ENCODE measurements around the gene SEZ6L2.
"Not testable (repeated sequence)": the region's sequence is repeated elsewhere in the genome, so short reads cannot be mapped to it uniquely, and the experiment has no call there.

SEZ6L2 gene

GRCh38 chr16:29883987-29884386, 15.4 kb downstream of the SEZ6L2 start:
- Histone ChIP-seq H3K9me3 (ENCODE audit: control insufficient read depth, insufficient read depth, low read depth, low read length) (no peaks in the 10 kb centered on the region), H3K27me3 (ENCODE audit: control insufficient read depth, insufficient read depth, low read length) (no peaks in the 10 kb centered on the region), H3K36me3 (ENCODE audit: control insufficient read depth, insufficient read depth, low read length) (peaks cover 32% of the 10 kb centered on the region), H3K27ac (ENCODE audit: low read depth, low read length) (no peak overlapping the region), H3K4me3 (ENCODE audit: low read depth, low read length) (no peak overlapping the region), H3K9ac (ENCODE audit: low read length) (no peak overlapping the region), H3K4me1 (ENCODE audit: control insufficient read depth, insufficient read depth, low read length) (no peaks in the 10 kb centered on the region)

GRCh38 chr16:29881050-29881449, 18.3 kb downstream of the SEZ6L2 start:
- Histone ChIP-seq H3K36me3 (ENCODE audit: control insufficient read depth, insufficient read depth, low read length) (peaks cover 32% of the 10 kb centered on the region), H3K4me3 (ENCODE audit: low read depth, low read length) (no peak overlapping the region), H3K27ac (ENCODE audit: low read depth, low read length) (no peak overlapping the region), H3K27me3 (ENCODE audit: control insufficient read depth, insufficient read depth, low read length) (peaks cover 4% of the 10 kb centered on the region), H3K9ac (ENCODE audit: low read length) (no peak overlapping the region), H3K9me3 (ENCODE audit: control insufficient read depth, insufficient read depth, low read depth, low read length) (no peaks in the 10 kb centered on the region), H3K4me1 (ENCODE audit: control insufficient read depth, insufficient read depth, low read length) (peaks cover 10% of the 10 kb centered on the region)

- peaks cover 4% of the 10 kb centered on the region for H3K27me3 ChIP-seq (ENCODE audit: control insufficient read depth, insufficient read depth, low read length)
- H3K4me1 ChIP-seq (ENCODE audit: control insufficient read depth, insufficient read depth, low read length): peaks cover 14% of the 10 kb centered on the region
- no peak overlapping the region for H3K9ac ChIP-seq (ENCODE audit: low read length)
- no peaks in the 10 kb centered on the region for H3K9me3 ChIP-seq (ENCODE audit: control insufficient read depth, insufficient read depth, low read depth, low read length)
- H3K36me3 ChIP-seq (ENCODE audit: control insufficient read depth, insufficient read depth, low read length): peaks cover 17% of the 10 kb centered on the region
- H3K4me3 ChIP-seq (ENCODE audit: low read depth, low read length): 0 out of 2 replicates have a peak overlapping the region, but pooled peaks have one; percentile 14
- H3K27ac ChIP-seq (ENCODE audit: low read depth, low read length): no peak overlapping the region
These were observed 21.2 kb downstream of the SEZ6L2 start for GRCh38 chr16:29878172-29878571.

DNA sequence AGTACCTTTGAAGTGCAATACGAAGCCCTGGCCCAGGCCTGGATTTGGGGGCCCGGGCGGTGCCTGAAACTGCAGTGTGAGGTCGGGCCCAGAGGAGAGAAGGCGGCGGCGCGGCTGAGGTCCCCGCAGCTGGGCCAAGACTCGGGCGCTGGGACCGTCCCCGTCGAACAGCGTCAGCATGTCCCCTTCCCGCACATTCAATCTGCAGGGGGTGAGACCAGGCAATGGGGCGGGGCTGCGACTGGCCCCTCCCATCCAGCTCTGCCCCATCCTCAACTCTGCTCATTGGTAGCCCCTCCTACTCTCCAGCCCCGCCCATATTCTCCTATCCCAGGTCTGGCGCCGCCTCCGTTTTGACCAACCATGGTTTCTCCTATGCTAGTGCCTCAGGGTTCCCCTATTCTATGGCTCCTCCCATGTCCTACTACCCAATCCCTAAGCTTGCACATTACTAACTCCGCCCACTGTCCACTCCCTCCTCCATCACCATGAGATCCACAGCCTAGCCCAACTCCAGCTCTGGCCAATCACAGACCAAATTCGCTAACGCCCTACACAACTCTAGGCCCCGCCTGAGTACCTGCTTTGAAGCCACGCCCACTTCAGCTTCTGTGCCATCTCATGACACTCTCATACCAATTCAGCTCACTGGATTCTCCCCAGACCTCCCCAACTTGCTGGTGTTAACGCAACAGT, 21.9 kb downstream of the SEZ6L2 start:
- H3K36me3 ChIP-seq (ENCODE audit: control insufficient read depth, insufficient read depth, low read length): peaks cover 17% of the 10 kb centered on the region
- peaks cover 14% of the 10 kb centered on the region for H3K4me1 ChIP-seq (ENCODE audit: control insufficient read depth, insufficient read depth, low read length)
- peak overlapping the region; percentile 92 for H3K4me3 ChIP-seq (ENCODE audit: low read depth, low read length)
- H3K9ac ChIP-seq (ENCODE audit: low read length): peak overlapping the region; percentile 23
- peaks cover 4% of the 10 kb centered on the region for H3K27me3 ChIP-seq (ENCODE audit: control insufficient read depth, insufficient read depth, low read length)
- no peaks in the 10 kb centered on the region for H3K9me3 ChIP-seq (ENCODE audit: control insufficient read depth, insufficient read depth, low read depth, low read length)
- no peak overlapping the region for H3K27ac ChIP-seq (ENCODE audit: low read depth, low read length)

DNA sequence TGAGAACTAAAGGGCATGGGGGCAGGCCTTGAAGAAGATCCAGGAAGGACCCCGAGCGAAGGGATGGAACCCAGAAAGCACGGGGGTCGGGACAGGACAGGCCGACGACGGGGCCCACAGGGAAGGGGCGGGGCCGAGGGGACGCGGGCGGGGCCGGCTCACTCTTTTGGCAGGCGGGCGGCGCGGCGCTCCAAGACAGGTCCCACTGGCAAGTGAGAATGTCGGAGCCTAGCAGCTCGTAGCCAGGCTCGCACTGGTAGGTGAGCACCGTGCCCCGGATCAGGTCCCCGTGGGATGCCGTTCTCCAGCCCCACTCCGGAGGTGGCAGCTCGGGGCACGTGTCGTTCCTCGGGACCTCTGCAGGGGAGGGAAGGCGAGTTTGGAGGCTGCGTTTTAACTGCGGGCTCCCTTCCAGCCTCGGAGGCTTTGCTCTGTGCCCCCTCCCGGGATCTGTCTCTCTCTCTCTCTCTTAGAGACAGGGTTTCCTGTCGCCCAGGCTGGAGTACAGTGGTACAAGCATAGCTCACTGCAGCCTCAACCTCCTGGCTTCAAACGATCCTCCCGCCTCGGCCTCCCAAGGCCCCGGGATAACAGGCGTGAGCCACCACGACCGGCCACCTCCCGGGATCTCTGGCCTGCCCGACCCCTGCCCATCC, 22.6 kb downstream of the SEZ6L2 start:
- H3K27me3 ChIP-seq (ENCODE audit: control insufficient read depth, insufficient read depth, low read length): peaks cover 4% of the 10 kb centered on the region
- no peak overlapping the region for H3K27ac ChIP-seq (ENCODE audit: low read depth, low read length)
- peaks cover 14% of the 10 kb centered on the region for H3K4me1 ChIP-seq (ENCODE audit: control insufficient read depth, insufficient read depth, low read length)
- H3K9ac ChIP-seq (ENCODE audit: low read length): peak overlapping the region; percentile 23
- H3K4me3 ChIP-seq (ENCODE audit: low read depth, low read length): peak overlapping the region; percentile 92
- H3K36me3 ChIP-seq (ENCODE audit: control insufficient read depth, insufficient read depth, low read length): peaks cover 24% of the 10 kb centered on the region
- no peaks in the 10 kb centered on the region for H3K9me3 ChIP-seq (ENCODE audit: control insufficient read depth, insufficient read depth, low read depth, low read length)

DNA sequence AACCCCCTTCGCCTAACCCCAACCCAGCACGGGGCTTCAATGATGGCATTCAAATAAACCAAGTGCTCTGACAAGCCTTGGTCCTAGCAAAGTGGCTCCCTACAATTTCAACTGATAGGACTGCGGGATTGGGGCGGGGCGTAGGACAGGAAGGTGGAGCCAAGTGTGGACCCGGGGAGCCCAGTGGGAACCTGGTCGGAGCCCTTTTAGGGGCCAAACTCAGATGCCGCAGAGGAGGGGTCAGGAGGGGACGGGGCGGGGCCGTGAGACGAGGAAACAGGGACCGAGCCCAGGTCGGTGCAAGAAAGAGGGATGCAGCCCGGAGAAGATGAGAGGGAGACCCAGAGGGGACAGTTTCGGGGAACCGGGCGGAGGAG, 23.1 kb downstream of the SEZ6L2 start:
- H3K9me3 ChIP-seq (ENCODE audit: control insufficient read depth, insufficient read depth, low read depth, low read length): no peaks in the 10 kb centered on the region
- H3K27ac ChIP-seq (ENCODE audit: low read depth, low read length): no peak overlapping the region
- peaks cover 14% of the 10 kb centered on the region for H3K4me1 ChIP-seq (ENCODE audit: control insufficient read depth, insufficient read depth, low read length)
- H3K36me3 ChIP-seq (ENCODE audit: control insufficient read depth, insufficient read depth, low read length): peaks cover 28% of the 10 kb centered on the region
- H3K27me3 ChIP-seq (ENCODE audit: control insufficient read depth, insufficient read depth, low read length): peaks cover 4% of the 10 kb centered on the region
- no peak overlapping the region for H3K9ac ChIP-seq (ENCODE audit: low read length)
- H3K4me3 ChIP-seq (ENCODE audit: low read depth, low read length): peak overlapping the region; percentile 92

DNA sequence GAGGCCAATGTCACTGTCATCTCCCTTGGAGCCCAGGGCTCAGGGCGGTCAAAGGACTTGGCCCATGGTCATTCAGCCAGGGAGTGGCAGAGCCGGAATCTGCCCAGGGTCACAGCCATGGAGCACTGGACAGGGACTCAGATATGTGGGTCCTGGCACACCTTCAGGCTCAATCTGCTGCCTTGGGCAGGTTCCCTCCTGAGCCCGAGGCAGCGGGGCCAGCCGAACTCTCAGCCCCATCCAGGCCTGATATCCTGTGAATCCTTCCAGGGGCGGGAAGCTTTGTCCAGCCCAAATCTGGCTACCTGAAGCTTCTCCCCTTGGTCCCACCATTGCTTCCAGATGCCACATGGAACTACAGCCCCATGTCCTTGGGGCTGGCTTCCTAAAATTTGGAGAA, 24.1 kb downstream of the SEZ6L2 start:
- no peaks in the 10 kb centered on the region for H3K9me3 ChIP-seq (ENCODE audit: control insufficient read depth, insufficient read depth, low read depth, low read length)
- no peak overlapping the region for H3K4me3 ChIP-seq (ENCODE audit: low read depth, low read length)
- peaks cover 4% of the 10 kb centered on the region for H3K27me3 ChIP-seq (ENCODE audit: control insufficient read depth, insufficient read depth, low read length)
- H3K9ac ChIP-seq (ENCODE audit: low read length): no peak overlapping the region
- H3K4me1 ChIP-seq (ENCODE audit: control insufficient read depth, insufficient read depth, low read length): peaks cover 14% of the 10 kb centered on the region
- peaks cover 28% of the 10 kb centered on the region for H3K36me3 ChIP-seq (ENCODE audit: control insufficient read depth, insufficient read depth, low read length)
- H3K27ac ChIP-seq (ENCODE audit: low read depth, low read length): no peak overlapping the region

- Histone ChIP-seq H3K27me3 (ENCODE audit: control insufficient read depth, insufficient read depth, low read length) (peaks cover 4% of the 10 kb centered on the region), H3K27ac (ENCODE audit: low read depth, low read length) (no peak overlapping the region), H3K4me1 (ENCODE audit: control insufficient read depth, insufficient read depth, low read length) (peaks cover 14% of the 10 kb centered on the region), H3K36me3 (ENCODE audit: control insufficient read depth, insufficient read depth, low read length) (peaks cover 21% of the 10 kb centered on the region), H3K4me3 (ENCODE audit: low read depth, low read length) (no peak overlapping the region), H3K9ac (ENCODE audit: low read length) (no peak overlapping the region), H3K9me3 (ENCODE audit: control insufficient read depth, insufficient read depth, low read depth, low read length) (no peaks in the 10 kb centered on the region)
These were observed 26.0 kb downstream of the SEZ6L2 start for GRCh38 chr16:29873319-29873718.

- no peak overlapping the region for H3K9ac ChIP-seq (ENCODE audit: low read length)
- H3K27me3 ChIP-seq (ENCODE audit: control insufficient read depth, insufficient read depth, low read length): peaks cover 4% of the 10 kb centered on the region
- H3K27ac ChIP-seq (ENCODE audit: low read depth, low read length): no peak overlapping the region
- no peak overlapping the region for H3K4me3 ChIP-seq (ENCODE audit: low read depth, low read length)
- H3K9me3 ChIP-seq (ENCODE audit: control insufficient read depth, insufficient read depth, low read depth, low read length): no peaks in the 10 kb centered on the region
- peaks cover 8% of the 10 kb centered on the region for H3K4me1 ChIP-seq (ENCODE audit: control insufficient read depth, insufficient read depth, low read length)
- peaks cover 21% of the 10 kb centered on the region for H3K36me3 ChIP-seq (ENCODE audit: control insufficient read depth, insufficient read depth, low read length)
These were observed 27.4 kb downstream of the SEZ6L2 start for GRCh38 chr16:29871822-29872546.

DNA sequence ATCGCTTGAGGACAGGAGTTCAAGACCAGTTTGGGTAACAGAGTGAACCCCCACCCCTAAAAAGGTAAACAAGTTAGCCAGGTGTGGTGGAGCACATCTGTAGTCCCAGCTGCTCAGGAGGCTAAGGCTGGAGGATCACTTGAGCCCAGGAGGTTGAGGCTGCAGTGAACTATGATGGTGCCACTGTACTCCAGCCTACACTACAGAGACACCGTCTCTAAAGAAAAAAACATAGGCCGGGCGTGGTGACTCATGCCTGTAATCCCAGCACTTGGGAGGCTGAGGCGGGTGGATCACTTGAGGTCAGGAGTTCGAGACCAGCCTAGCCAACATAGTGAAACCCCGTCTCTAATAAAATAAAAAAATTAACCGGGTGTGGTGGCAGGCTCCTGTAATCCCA, 30.3 kb downstream of the SEZ6L2 start:
- H3K4me3 ChIP-seq (ENCODE audit: low read depth, low read length); H3K27ac ChIP-seq (ENCODE audit: low read depth, low read length); H3K27me3 ChIP-seq (ENCODE audit: control insufficient read depth, insufficient read depth, low read length); H3K9ac ChIP-seq (ENCODE audit: low read length); H3K9me3 ChIP-seq (ENCODE audit: control insufficient read depth, insufficient read depth, low read depth, low read length); H3K4me1 ChIP-seq (ENCODE audit: control insufficient read depth, insufficient read depth, low read length): not testable (repeated sequence)
- H3K36me3 ChIP-seq (ENCODE audit: control insufficient read depth, insufficient read depth, low read length): peaks cover 21% of the 10 kb centered on the region

DNA sequence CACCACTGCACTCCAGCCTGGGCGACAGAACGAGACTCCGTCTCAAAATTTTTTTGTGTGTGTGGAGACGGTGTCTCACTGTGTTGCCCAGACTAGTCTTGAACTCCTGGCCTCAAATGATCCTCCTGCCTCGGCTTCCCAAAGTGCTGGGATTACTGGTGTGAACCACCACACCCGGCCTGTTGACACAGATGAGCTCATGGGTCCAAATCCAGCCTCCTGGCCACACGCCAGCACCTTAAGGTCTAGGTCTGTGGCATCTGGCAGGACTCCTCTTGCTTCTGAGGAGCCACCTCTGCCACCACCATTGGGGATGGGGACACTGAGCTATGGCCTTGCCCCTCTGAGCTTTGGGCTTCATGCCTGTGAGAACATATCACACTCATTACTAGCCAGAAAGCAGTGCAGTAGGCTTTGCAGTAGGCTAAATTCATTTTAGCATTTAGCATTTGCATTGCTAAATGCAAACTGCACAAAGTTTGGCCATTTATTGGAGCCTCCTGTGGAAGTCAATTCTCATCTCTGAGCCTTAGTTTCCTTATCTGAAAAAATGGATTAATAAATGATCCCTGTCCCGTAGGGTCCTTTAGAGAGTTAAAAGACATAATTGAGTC, 30.8 kb downstream of the SEZ6L2 start:
- no peaks in the 10 kb centered on the region for H3K9me3 ChIP-seq (ENCODE audit: control insufficient read depth, insufficient read depth, low read depth, low read length)
- no peaks in the 10 kb centered on the region for H3K27me3 ChIP-seq (ENCODE audit: control insufficient read depth, insufficient read depth, low read length)
- peaks cover 21% of the 10 kb centered on the region for H3K36me3 ChIP-seq (ENCODE audit: control insufficient read depth, insufficient read depth, low read length)
- no peak overlapping the region for H3K4me3 ChIP-seq (ENCODE audit: low read depth, low read length)
- H3K27ac ChIP-seq (ENCODE audit: low read depth, low read length): no peak overlapping the region
- H3K4me1 ChIP-seq (ENCODE audit: control insufficient read depth, insufficient read depth, low read length): peaks cover 6% of the 10 kb centered on the region
- no peak overlapping the region for H3K9ac ChIP-seq (ENCODE audit: low read length)

All from HUES6 (cell line).